ENCODE measurements around the gene TP53INP2. TPM values are rescaled to one million over a fixed set of nuclear protein-coding genes. Genes with fewer than 3 reads are reported as not detected.

TP53INP2 gene
- total and polyA plus RNA-seq, 2 of the 13 experiments (the other 11 are each of a cell fraction or from before 2014, with no cell fraction given), result 5.2 to 18.8 TPM

DNA sequence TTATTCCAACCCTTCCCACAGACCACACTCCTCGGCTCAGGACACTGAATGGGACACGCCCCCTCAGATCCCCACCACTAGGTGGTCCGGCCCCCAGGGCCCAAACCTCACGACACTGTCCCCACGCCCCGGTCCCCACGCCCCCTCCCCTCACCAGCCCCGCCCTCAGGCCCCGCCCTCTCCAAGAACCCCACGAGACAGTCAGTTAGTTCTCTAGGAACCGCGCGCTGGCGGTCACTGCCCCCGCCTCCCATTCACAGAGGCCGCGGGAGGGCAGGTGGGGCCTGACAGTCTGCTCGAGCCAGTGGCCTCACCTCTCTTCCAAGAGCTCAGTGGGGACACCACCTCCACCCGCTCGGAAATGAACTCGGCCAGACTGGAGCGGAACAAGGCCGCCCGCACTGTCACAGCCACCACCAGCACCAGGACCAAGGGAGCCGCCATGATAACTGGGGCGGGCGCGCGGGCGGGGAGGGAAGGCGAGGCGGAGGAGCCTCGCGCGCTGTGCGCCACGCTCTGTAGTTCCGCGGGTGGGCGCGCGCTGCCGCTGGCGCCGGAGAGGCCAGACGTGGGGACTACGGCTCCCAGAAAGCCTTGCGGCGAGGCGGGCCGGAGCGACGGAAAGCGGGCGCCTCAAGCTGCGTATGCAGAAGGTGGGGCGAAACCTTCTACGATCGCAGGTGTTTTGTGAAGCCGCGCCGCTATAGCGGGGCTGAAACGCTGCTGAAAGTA, 27.3 kb upstream of the TP53INP2 start, which contains the start of gene PIGU (continued):
- TF ChIP-seq, protein P1, sequence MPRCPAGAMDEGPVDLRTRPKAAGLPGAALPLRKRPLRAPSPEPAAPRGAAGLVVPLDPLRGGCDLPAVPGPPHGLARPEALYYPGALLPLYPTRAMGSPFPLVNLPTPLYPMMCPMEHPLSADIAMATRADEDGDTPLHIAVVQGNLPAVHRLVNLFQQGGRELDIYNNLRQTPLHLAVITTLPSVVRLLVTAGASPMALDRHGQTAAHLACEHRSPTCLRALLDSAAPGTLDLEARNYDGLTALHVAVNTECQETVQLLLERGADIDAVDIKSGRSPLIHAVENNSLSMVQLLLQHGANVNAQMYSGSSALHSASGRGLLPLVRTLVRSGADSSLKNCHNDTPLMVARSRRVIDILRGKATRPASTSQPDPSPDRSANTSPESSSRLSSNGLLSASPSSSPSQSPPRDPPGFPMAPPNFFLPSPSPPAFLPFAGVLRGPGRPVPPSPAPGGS (CRISPR knock-in tag; IDR thresholded peaks at IDR 0.05), result no peak; the same call in 1 of the 2 replicates
- TF ChIP-seq, protein P2, sequence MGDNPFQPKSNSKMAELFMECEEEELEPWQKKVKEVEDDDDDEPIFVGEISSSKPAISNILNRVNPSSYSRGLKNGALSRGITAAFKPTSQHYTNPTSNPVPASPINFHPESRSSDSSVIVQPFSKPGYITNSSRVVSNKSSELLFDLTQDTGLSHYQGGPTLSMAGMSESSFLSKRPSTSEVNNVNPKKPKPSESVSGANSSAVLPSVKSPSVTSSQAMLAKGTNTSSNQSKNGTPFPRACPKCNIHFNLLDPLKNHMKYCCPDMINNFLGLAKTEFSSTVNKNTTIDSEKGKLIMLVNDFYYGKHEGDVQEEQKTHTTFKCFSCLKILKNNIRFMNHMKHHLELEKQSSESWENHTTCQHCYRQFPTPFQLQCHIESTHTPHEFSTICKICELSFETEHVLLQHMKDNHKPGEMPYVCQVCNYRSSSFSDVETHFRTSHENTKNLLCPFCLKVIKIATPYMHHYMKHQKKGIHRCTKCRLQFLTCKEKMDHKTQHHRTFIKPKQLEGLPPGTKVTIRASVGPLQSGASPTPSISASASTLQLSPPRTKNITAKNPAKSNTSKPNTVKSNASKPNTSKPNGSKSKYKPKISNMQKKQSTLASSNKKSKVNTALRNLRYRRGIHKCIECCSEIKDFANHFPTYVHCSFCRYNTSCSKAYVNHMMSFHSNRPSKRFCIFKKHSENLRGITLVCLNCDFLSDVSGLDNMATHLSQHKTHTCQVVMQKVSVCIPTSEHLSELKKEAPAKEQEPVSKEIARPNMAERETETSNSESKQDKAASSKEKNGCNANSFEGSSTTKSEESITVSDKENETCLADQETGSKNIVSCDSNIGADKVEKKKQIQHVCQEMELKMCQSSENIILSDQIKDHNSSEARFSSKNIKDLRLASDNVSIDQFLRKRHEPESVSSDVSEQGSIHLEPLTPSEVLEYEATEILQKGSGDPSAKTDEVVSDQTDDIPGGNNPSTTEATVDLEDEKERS (CRISPR knock-in tag; IDR thresholded peaks at IDR 0.05), result peak; percentile 73; the same call in 1 of the 2 replicates
- TF ChIP-seq NONO (IDR thresholded peaks at IDR 0.05), result no peak
- TF ChIP-seq NONO (CRISPR knock-in tag; conservative IDR thresholded peaks at IDR 0.05), result peak; percentile 97
- TF ChIP-seq, protein P3, sequence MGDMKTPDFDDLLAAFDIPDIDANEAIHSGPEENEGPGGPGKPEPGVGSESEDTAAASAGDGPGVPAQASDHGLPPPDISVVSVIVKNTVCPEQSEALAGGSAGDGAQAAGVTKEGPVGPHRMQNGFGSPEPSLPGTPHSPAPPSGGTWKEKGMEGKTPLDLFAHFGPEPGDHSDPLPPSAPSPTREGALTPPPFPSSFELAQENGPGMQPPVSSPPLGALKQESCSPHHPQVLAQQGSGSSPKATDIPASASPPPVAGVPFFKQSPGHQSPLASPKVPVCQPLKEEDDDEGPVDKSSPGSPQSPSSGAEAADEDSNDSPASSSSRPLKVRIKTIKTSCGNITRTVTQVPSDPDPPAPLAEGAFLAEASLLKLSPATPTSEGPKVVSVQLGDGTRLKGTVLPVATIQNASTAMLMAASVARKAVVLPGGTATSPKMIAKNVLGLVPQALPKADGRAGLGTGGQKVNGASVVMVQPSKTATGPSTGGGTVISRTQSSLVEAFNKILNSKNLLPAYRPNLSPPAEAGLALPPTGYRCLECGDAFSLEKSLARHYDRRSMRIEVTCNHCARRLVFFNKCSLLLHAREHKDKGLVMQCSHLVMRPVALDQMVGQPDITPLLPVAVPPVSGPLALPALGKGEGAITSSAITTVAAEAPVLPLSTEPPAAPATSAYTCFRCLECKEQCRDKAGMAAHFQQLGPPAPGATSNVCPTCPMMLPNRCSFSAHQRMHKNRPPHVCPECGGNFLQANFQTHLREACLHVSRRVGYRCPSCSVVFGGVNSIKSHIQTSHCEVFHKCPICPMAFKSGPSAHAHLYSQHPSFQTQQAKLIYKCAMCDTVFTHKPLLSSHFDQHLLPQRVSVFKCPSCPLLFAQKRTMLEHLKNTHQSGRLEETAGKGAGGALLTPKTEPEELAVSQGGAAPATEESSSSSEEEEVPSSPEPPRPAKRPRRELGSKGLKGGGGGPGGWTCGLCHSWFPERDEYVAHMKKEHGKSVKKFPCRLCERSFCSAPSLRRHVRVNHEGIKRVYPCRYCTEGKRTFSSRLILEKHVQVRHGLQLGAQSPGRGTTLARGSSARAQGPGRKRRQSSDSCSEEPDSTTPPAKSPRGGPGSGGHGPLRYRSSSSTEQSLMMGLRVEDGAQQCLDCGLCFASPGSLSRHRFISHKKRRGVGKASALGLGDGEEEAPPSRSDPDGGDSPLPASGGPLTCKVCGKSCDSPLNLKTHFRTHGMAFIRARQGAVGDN (CRISPR knock-in tag; IDR thresholded peaks at IDR 0.05), result peak; percentile 92
- no peak for TF ChIP-seq ZNF660 (CRISPR knock-in tag; IDR thresholded peaks at IDR 0.05; ENCODE audit: borderline replicate concordance, low read depth)
- no peak for TF ChIP-seq SOX6 (IDR thresholded peaks at IDR 0.05)
- TF ChIP-seq SOX6 (CRISPR knock-in tag; IDR thresholded peaks at IDR 0.05), result peak; percentile 84
- TF ChIP-seq GABPA (IDR thresholded peaks at IDR 0.05; ENCODE audit: low read depth, low read length), result peak; percentile 65
- peak; percentile 85 for TF ChIP-seq GABPA (CRISPR knock-in tag; IDR thresholded peaks at IDR 0.05; ENCODE audit: low read depth)
- TF ChIP-seq, protein P4, sequence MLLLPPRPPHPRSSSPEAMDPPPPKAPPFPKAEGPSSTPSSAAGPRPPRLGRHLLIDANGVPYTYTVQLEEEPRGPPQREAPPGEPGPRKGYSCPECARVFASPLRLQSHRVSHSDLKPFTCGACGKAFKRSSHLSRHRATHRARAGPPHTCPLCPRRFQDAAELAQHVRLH (CRISPR knock-in tag; IDR thresholded peaks at IDR 0.05; ENCODE audit: borderline replicate concordance, low read depth), result peak; percentile 99
- TF ChIP-seq PCBP1 (IDR thresholded peaks at IDR 0.05; ENCODE audit: borderline replicate concordance, low read depth, low read length), result peak; percentile 65; the same call in 1 of the 2 replicates
- TF ChIP-seq ZNF292 (CRISPR knock-in tag; IDR thresholded peaks at IDR 0.05; ENCODE audit: borderline replicate concordance, low read depth), result peak; percentile 4; the same call in 1 of the 2 replicates
- no peak for TF ChIP-seq RFX3 (CRISPR knock-in tag; IDR thresholded peaks at IDR 0.05)
- TF ChIP-seq ZNF34 (CRISPR knock-in tag; IDR thresholded peaks at IDR 0.05; ENCODE audit: borderline replicate concordance), result 0 out of 2 replicates have a peak, but pooled peaks have one; percentile 26
